Sigmoid colon (tissue), 7 donors: Measurements from ENCODE around the gene ISOC2. TPM values are rescaled to one million over a fixed set of nuclear protein-coding genes. Genes with fewer than 3 reads are reported as not detected.

Experiments
- DNase-seq: peaks from one replicate; pipeline ENCODE4 v3.0.0-alpha.2; 2019
- H3K27ac ChIP-seq, 4 donors: fragments of 200-600 bp; sonication (generic); one replicate each; pipeline ENCODE4 v1.5.1; 2016 to 2019; ENCODE audit warnings: mild to moderate bottlenecking in 1 of 4
- H3K27me3 ChIP-seq, 3 donors: fragments of 200-600 bp; sonication (generic); one replicate each; pipeline ENCODE4 v1.5.1; 2019; ENCODE audit warnings: mild to moderate bottlenecking in 1 of 3
- H3K36me3 ChIP-seq, 4 donors: fragments of 200-600 bp; sonication (generic); one replicate each; pipeline ENCODE4 v1.5.1; 2016 to 2019
- H3K4me1 ChIP-seq, 4 donors: fragments of 200-600 bp; sonication (generic); one replicate each; pipeline ENCODE4 v1.5.1; 2017 to 2019
- H3K4me3 ChIP-seq, 4 donors: fragments of 200-600 bp; sonication (generic); one replicate each; pipeline ENCODE4 v1.5.1; 2017 to 2019; ENCODE audit warnings: mild to moderate bottlenecking in 2 of 4, moderate library complexity in 1 of 4
- H3K9me3 ChIP-seq, 4 donors: fragments of 200-600 bp in 3 of 4; sonication (generic) in 3 of 4; one replicate each; pipeline versions ENCODE4 v1.5.1 to v1.6.1; 2013 to 2019
- EP300 ChIP-seq, 4 donors: sonication (generic); formaldehyde crosslinking; IDR thresholded peaks; one replicate each; pipeline ENCODE4 v1.6.1; 2017; ENCODE audit warnings: antibody characterized with exemption in 4 of 4
- POLR2A ChIP-seq, 2 donors: fragments of 450-650 bp; IDR thresholded peaks; one replicate each; pipeline ENCODE4 v1.6.1; 2016; ENCODE audit warnings: antibody characterized with exemption in 2 of 2, mild to moderate bottlenecking in 2 of 2, moderate library complexity in 2 of 2
- POLR2AphosphoS5 ChIP-seq, 4 donors: sonication (generic); formaldehyde crosslinking; IDR thresholded peaks; one replicate each; pipeline ENCODE4 v1.6.1; 2017; ENCODE audit warnings: antibody characterized with exemption in 4 of 4
- WGBS, 2 donors: extraction: QIAGEN DNeasy Blood & Tissue Kit; methylation state at CpG; one replicate each; pipeline ENCODE4 v1.1.7; 2013; 5-methylcytosine and 5-hydroxymethylcytosine counted together
- intact Hi-C: fragments of 100-400 bp; cut with DNase I; formaldehyde crosslinking; loops from one replicate; pipeline ENCODE4 v1.15.1; 2023
- polyA plus RNA-seq, 3 donors: library from polyadenylated mRNA; stranded (reverse); fragments of 200-250 nt; gene quantifications; one replicate each; pipeline ENCODE4 v1.2.3, GENCODE V29; 2013
- total RNA-seq, 4 donors: library from RNA; depleted of rRNA; stranded (reverse); fragments of >200 nt; gene quantifications; one replicate each; pipeline ENCODE4 v1.1.0, GENCODE V29; 2016
- TF ChIP-seq, protein P1 (sequence below), 4 experiments: fragments of 450-650 bp in 3 of 4; fragments of 200-600 bp in 1 of 4; IDR thresholded peaks; one replicate each; pipeline ENCODE4 v1.5.1; 2016 to 2019; ENCODE audit warnings: antibody characterized with exemption in 4 of 4, mild to moderate bottlenecking in 3 of 4, moderate library complexity in 2 of 4
- donor health status: healthy with polysubstance abuse.
- donor health status: Bipolar disorder and iron deficiency.
- donor health status: healthy.

Gene ISOC2
- total and polyA plus RNA-seq, 7 donors: 90.3 to 173 (median 114) TPM

DNA sequence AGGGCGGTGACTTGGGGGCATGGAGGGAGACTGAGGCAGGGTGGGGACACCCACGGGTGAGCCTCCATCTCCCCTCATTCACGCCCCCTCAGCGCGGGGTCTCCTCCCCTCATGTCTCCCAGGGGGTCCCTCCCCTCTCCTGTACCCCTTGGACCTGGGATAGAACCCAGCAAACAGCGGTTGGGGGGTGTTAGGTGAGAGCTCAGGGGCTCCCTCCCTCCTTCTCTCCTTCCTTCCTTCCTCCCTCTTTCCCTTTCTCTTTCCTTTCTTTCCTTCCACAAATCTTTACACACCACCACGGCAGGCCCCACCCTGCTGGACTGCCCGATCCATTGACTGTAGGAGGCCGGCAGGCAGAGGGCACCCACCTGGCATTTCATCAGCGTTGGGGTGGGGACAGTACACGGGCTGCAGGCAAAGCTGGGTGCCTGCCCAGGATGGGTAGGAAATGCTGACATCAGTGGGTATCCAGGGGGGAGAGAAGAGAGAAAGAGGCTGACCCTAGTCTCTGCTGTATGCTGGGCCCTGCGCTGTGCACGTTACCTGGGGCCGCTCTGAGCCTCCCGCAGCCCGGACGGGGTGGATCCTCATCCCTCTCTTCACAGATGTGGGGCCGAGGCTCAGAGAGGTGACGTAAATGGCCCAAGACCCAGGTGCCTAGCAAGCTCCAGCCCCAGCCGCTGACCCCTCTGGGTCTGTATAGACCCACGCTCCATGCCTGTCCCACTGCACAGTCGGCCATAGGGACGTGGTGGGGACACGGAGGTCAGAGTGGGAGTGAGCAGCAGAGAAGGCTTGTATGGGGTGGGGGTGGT lies 30.3 kb upstream of the ISOC2 start:
- intact Hi-C loops: loop anchor here (10.0 kb wide), 1 partner anchor 207 kb away; the partner anchor contains the start of genes BRSK1 and HSPBP1
- TF ChIP-seq, protein P1, sequence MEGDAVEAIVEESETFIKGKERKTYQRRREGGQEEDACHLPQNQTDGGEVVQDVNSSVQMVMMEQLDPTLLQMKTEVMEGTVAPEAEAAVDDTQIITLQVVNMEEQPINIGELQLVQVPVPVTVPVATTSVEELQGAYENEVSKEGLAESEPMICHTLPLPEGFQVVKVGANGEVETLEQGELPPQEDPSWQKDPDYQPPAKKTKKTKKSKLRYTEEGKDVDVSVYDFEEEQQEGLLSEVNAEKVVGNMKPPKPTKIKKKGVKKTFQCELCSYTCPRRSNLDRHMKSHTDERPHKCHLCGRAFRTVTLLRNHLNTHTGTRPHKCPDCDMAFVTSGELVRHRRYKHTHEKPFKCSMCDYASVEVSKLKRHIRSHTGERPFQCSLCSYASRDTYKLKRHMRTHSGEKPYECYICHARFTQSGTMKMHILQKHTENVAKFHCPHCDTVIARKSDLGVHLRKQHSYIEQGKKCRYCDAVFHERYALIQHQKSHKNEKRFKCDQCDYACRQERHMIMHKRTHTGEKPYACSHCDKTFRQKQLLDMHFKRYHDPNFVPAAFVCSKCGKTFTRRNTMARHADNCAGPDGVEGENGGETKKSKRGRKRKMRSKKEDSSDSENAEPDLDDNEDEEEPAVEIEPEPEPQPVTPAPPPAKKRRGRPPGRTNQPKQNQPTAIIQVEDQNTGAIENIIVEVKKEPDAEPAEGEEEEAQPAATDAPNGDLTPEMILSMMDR (IDR thresholded peaks at IDR 0.05): no peak
- no peak for TF ChIP-seq EP300 (IDR thresholded peaks at IDR 0.05)
- no peak for TF ChIP-seq POLR2AphosphoS5 (IDR thresholded peaks at IDR 0.05)
- no peak for TF ChIP-seq POLR2A (IDR thresholded peaks at IDR 0.05)
- 50 to 73% methylated on average over 24 of the region's 24 CpGs for WGBS, 2 donors

DNA sequence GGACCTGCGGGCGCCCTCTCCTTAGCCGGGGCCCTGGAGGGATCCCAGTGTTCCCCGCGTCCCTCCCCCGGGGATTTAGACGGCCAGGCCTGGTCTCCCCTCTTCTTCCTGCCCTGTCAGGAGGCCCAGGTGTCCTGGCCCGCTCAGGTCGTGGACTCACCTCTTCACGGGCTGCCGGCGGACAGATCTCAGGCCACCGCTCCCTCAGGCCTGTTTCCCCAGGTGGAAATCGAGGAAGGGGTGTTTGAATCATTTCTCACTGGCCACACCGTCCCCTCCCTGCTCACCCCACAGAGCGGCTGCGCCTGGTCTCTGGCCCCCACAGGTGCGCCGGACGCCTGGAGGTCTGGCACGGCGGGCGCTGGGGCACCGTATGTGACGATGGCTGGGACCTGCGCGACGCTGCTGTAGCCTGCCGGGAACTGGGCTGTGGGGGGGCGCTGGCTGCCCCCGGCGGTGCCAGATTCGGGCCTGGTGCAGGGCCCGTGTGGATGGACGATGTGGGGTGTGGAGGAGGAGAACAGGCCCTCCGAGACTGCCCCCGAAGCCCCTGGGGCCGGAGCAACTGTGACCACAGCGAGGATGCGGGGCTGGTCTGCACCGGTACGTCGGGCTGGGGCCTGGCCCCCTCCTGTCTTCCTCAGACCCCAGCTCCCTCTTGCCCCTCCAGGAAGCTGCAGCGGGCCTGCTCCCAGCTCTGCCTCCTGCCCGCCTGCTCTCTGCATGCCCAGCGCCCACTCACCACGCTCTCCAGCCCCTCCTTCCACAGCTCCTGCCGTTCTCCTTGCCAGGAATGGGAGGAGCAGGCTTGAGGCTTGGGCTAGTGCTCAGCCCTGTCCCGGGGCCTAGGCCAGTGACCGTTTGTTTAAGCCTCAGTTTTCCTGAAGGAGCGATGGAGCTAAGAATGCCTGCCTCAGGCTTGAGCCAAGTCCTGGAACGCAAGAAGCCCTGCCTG lies 29.3 kb upstream of the ISOC2 start:
- no peaks in the 10 kb centered on the region for H3K27me3 ChIP-seq
- peak; percentile 74 for DNase-seq
- H3K9me3 ChIP-seq: no peaks in the 10 kb centered on the region
- intact Hi-C loops: loop anchor here (10.0 kb wide), 1 partner anchor 206 kb away; the partner anchor contains the start of genes BRSK1 and HSPBP1
- 75 to 80% methylated on average over 52 of the region's 52 CpGs for WGBS, 2 donors
- TF ChIP-seq EP300 (IDR thresholded peaks at IDR 0.05): no peak
- TF ChIP-seq, protein P1 (IDR thresholded peaks at IDR 0.05): no peak
- TF ChIP-seq POLR2AphosphoS5 (IDR thresholded peaks at IDR 0.05): no peak
- TF ChIP-seq POLR2A (IDR thresholded peaks at IDR 0.05): no peak
- peak overlapping the region; percentile 68 to 99 (median 94) for H3K27ac ChIP-seq
- peaks cover 0 to 83% (median 82%) of the 10 kb centered on the region in 4 donors for H3K4me1 ChIP-seq
- H3K36me3 ChIP-seq: no peaks in the 10 kb centered on the region
- no peak overlapping the region for H3K4me3 ChIP-seq

More for the DNA sequence above, 30.3 kb upstream of the ISOC2 start:
- no peaks in the 10 kb centered on the region for H3K9me3 ChIP-seq
- DNase-seq: peak; percentile 80
- peak overlapping the region; percentile 68 to 99 (median 94) for H3K27ac ChIP-seq
- H3K36me3 ChIP-seq: peaks cover 0 to 9% (median 0%) of the 10 kb centered on the region in 4 donors
- no peak overlapping the region for H3K4me3 ChIP-seq
- peaks cover 0 to 73% (median 73%) of the 10 kb centered on the region in 4 donors for H3K4me1 ChIP-seq
- no peaks in the 10 kb centered on the region for H3K27me3 ChIP-seq

DNA sequence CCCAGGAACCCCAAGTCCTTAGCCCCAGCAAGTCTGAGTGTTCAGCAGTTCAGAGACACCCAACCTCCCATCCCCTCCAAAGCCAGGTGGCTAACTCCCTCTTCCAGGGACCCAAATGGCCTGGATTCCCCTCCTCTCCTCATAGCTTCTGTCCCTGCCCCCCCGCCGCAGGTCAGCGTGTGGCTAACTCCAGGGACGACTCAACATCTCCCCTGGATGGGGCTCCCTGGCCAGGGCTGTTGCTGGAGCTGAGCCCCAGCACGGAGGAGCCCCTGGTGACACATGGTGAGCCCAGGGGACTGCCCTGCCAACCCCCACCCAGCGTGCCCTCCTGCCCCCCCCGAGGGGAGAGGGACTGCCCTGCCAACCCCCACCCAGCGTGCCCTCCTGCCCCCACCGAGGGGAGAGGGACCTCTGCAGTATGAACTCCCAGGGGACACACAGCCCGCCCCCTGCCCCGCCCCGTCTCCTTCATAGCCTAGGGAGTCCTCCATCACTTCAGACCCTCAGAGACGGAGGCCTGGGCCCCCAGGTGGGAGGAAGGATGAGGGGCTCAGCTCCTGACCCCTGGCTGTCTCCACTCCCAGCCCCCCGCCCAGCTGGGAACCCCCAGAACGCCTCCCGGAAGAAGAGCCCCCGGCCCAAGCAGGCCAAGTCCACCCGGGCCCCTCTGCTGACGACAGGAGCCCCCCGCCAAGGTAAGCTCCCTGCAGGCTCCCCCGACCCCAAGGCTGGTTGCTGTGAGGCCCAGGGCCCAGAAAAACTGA lies 28.5 kb upstream of the ISOC2 start:
- intact Hi-C loops: loop anchor here (10.0 kb wide), 1 partner anchor 205 kb away; the partner anchor contains the start of genes BRSK1 and HSPBP1
- H3K9me3 ChIP-seq: no peaks in the 10 kb centered on the region
- H3K4me3 ChIP-seq: peak overlapping the region in 3 of 4 donors; percentile 40 to 48 (median 43)
- H3K27ac ChIP-seq: peak overlapping the region; percentile 94 to 99 (median 96)
- DNase-seq: peak; percentile 71
- WGBS, 2 donors: 60 to 68% methylated on average over 21 of the region's 21 CpGs
- H3K4me1 ChIP-seq: peaks cover 0 to 91% (median 91%) of the 10 kb centered on the region in 4 donors
- TF ChIP-seq EP300 (IDR thresholded peaks at IDR 0.05) (no peak), POLR2A (IDR thresholded peaks at IDR 0.05) (no peak), POLR2AphosphoS5 (IDR thresholded peaks at IDR 0.05) (no peak)
- TF ChIP-seq, protein P1 (IDR thresholded peaks at IDR 0.05): no peak
- no peaks in the 10 kb centered on the region for H3K36me3 ChIP-seq
- no peaks in the 10 kb centered on the region for H3K27me3 ChIP-seq
